IMR-90 (cell line): ENCODE results near the gene PCGF3. TPM values are rescaled to one million over a fixed set of nuclear protein-coding genes. Genes with fewer than 3 reads are reported as not detected.

Experiments
- ATAC-seq: fragments of 200-7000 bp; cut with Tn5 transposase; 2 replicates; pipeline ENCODE4 v1.9.1; 2020; ENCODE audit warnings: low read depth, mild to moderate bottlenecking, moderate library complexity
- BruUV-seq: library from RNA; stranded (reverse); fragments of 400-500 nt; replicated peaks from 2 replicates; lab custom pipeline; 2021; lab: Mats Ljungman, UMichigan
- CTCF ChIA-PET: fragments of 300-600 bp; formaldehyde crosslinking; extraction: SDS; loops from one replicate; lab custom pipeline; 2021; ENCODE audit warnings: antibody characterized with exemption; lab: Yijun Ruan, JAX
- POLR2A ChIA-PET: fragments of 300-600 bp; sonication (Branson Sonifier 250); formaldehyde crosslinking; loops from one replicate; lab custom pipeline; 2022; ENCODE audit warnings: antibody characterized with exemption; ENCODE audit not compliant: unreplicated experiment; lab: Charles Lee
- DNase-seq: peaks from one replicate; pipeline ENCODE4 v3.0.0; 2013
- H2AFZ ChIP-seq: replicated peaks from 2 replicates; pipeline ENCODE3; 2013; ENCODE audit warnings: low read length, mild to moderate bottlenecking; ENCODE audit not compliant: poor library complexity
- H2AK5ac ChIP-seq: 2 replicates; pipeline ENCODE4 v1.6.1; 2013; ENCODE audit warnings: low read depth, low read length, inconsistent platforms
- H2AK9ac ChIP-seq: replicated peaks from 2 replicates; pipeline ENCODE3; 2013; ENCODE audit warnings: mild to moderate bottlenecking, low read depth, low read length, moderate library complexity; ENCODE audit not compliant: poor library complexity
- H2BK120ac ChIP-seq: 2 replicates; pipeline ENCODE4 v1.6.1; 2013; ENCODE audit warnings: low read depth, low read length, inconsistent platforms
- H2BK15ac ChIP-seq: 3 replicates; pipeline ENCODE4 v1.6.1; 2013; ENCODE audit warnings: low read depth, low read length, inconsistent platforms
- H2BK20ac ChIP-seq: 2 replicates; pipeline ENCODE4 v1.6.1; 2013; ENCODE audit warnings: low read depth, mild to moderate bottlenecking, inconsistent platforms, low read length, moderate library complexity
- H2BK5ac ChIP-seq: 2 replicates; pipeline ENCODE4 v1.6.1; 2013; ENCODE audit warnings: mild to moderate bottlenecking, low read depth, low read length, inconsistent platforms; ENCODE audit not compliant: poor library complexity, severe bottlenecking
- H3K14ac ChIP-seq: replicated peaks from 2 replicates; pipeline ENCODE4 v1.6.1; 2013; ENCODE audit warnings: low read depth, low read length, inconsistent platforms
- H3K18ac ChIP-seq: 2 replicates; pipeline ENCODE4 v1.6.1; 2013; ENCODE audit warnings: low read depth, low read length, control low read depth
- H3K23ac ChIP-seq: 2 replicates; pipeline ENCODE4 v1.6.1; 2013; ENCODE audit warnings: low read depth, low read length, inconsistent platforms
- H3K27ac ChIP-seq: 2 replicates; pipeline ENCODE4 v1.5.1; 2013; ENCODE audit warnings: mild to moderate bottlenecking, control low read depth, low read length; ENCODE audit not compliant: insufficient read depth
- H3K27me3 ChIP-seq: 2 replicates; pipeline ENCODE4 v1.6.1; 2013; ENCODE audit warnings: low read length; ENCODE audit not compliant: control insufficient read depth, insufficient read depth
- H3K36me3 ChIP-seq: 2 replicates; pipeline ENCODE4 v1.6.1; 2013; ENCODE audit warnings: low read length, mixed read lengths; ENCODE audit not compliant: control insufficient read depth, insufficient read depth
- H3K4ac ChIP-seq: 2 replicates; pipeline ENCODE4 v1.6.1; 2013; ENCODE audit warnings: low read depth, low read length, inconsistent platforms
- H3K4me1 ChIP-seq: 2 replicates; pipeline ENCODE4 v1.6.1; 2013; ENCODE audit warnings: low read length, mixed read lengths; ENCODE audit not compliant: control insufficient read depth, insufficient read depth
- H3K4me2 ChIP-seq: 2 replicates; pipeline ENCODE4 v1.6.1; 2013; ENCODE audit warnings: low read depth, mild to moderate bottlenecking, control low read depth, low read length, moderate library complexity
- H3K4me3 ChIP-seq: 2 replicates; pipeline ENCODE4 v1.5.1; 2013; ENCODE audit warnings: low read depth, mild to moderate bottlenecking, control low read depth, low read length, moderate library complexity; ENCODE audit not compliant: insufficient read depth
- H3K56ac ChIP-seq: 2 replicates; pipeline ENCODE4 v1.6.1; 2013; ENCODE audit warnings: low read length, inconsistent platforms; ENCODE audit not compliant: insufficient read depth; ENCODE audit errors: extremely low read depth
- H3K79me1 ChIP-seq, 2 experiments: 2 replicates each; pipeline ENCODE4 v1.6.1; 2013; ENCODE audit warnings: low read length in 2 of 2, inconsistent platforms in 1 of 2, low read depth in 1 of 2
- H3K9ac ChIP-seq: 2 replicates; pipeline ENCODE4 v1.6.1; 2013; ENCODE audit warnings: low read depth, low read length, control low read depth
- H3K9me1 ChIP-seq: 2 replicates; pipeline ENCODE4 v1.6.1; 2013; ENCODE audit warnings: low read length, inconsistent platforms; ENCODE audit not compliant: insufficient read depth
- H3K9me3 ChIP-seq: 2 replicates; pipeline ENCODE4 v1.6.1; 2013; ENCODE audit warnings: low read length; ENCODE audit not compliant: control insufficient read depth, insufficient read depth
- H4K20me1 ChIP-seq: 2 replicates; pipeline ENCODE4 v1.6.1; 2013; ENCODE audit warnings: low read length, inconsistent platforms; ENCODE audit not compliant: insufficient read depth
- H4K5ac ChIP-seq: 2 replicates; pipeline ENCODE4 v1.6.1; 2013; ENCODE audit warnings: mild to moderate bottlenecking, low read depth, low read length, control low read depth
- H4K8ac ChIP-seq, 2 experiments: 2 replicates each; pipeline ENCODE4 v1.6.1; 2013; ENCODE audit warnings: low read depth in 2 of 2, low read length in 2 of 2, control low read depth in 1 of 2, inconsistent platforms in 1 of 2
- H4K91ac ChIP-seq: 2 replicates; pipeline ENCODE4 v1.6.1; 2013; ENCODE audit warnings: low read depth, low read length, inconsistent platforms; ENCODE audit not compliant: insufficient read depth
- MAFK ChIP-seq: IDR thresholded peaks from 2 replicates; pipeline ENCODE4 v1.6.1; 2012; ENCODE audit warnings: low read depth, low read length, improper control_type of control experiment
- MAZ ChIP-seq: IDR thresholded peaks from 2 replicates; pipeline ENCODE4 v1.6.1; 2012; ENCODE audit warnings: low read depth, mild to moderate bottlenecking, low read length, improper control_type of control experiment, moderate library complexity, borderline replicate concordance
- POLR2A ChIP-seq: IDR thresholded peaks from 2 replicates; pipeline ENCODE4 v1.6.1; 2012; ENCODE audit warnings: mild to moderate bottlenecking, low read depth, low read length
- SMC3 ChIP-seq: fragments of 150-350 bp; IDR thresholded peaks from 2 replicates; pipeline ENCODE4 v1.6.1; 2016; ENCODE audit warnings: low read depth, mild to moderate bottlenecking, antibody characterized with exemption, low read length, moderate library complexity
- USF2 ChIP-seq: fragments of 150-350 bp; IDR thresholded peaks from 2 replicates; pipeline ENCODE4 v1.6.1; 2017; ENCODE audit warnings: mild to moderate bottlenecking, antibody characterized with exemption, low read length, low read depth
- WGBS, 2 experiments: methylation state at CpG; one replicate each; pipeline versions ENCODE4 v1.1.5 to v1.1.7; 2013; ENCODE audit warnings: missing lambda C conversion rate in 2 of 2; ENCODE audit not compliant: insufficient read length in 1 of 2; ENCODE audit errors: extremely low coverage in 2 of 2; 5-methylcytosine and 5-hydroxymethylcytosine counted together
- dilution Hi-C: fragments of 300-500 bp; cut with HindIII; formaldehyde crosslinking; loops from one replicate; pipeline ENCODE4 v1.14.3; 2018; ENCODE audit warnings: low sequenced_read_pairs; ENCODE audit not compliant: unreplicated experiment
- in situ Hi-C: fragments of 300-500 bp; cut with MboI; formaldehyde crosslinking; loops from 3 replicates; pipeline ENCODE4 v1.14.3; 2019; ENCODE audit warnings: low sequenced_read_pairs, inconsistent platforms, mixed read lengths
- intact Hi-C: fragments of 100-400 bp; cut with micrococcal nuclease; formaldehyde crosslinking; loops from 2 replicates; pipeline ENCODE4 v1.10.0; 2022
- polyA plus RNA-seq, 3 experiments: library from polyadenylated mRNA; depleted of rRNA; stranded (reverse); fragments of >200 nt; gene quantifications; 2 replicates each; pipeline ENCODE4 v1.2.3, GENCODE V29; 2012; ENCODE audit warnings: low replicate concordance in 1 of 3
- total RNA-seq: library from RNA; depleted of rRNA; stranded (reverse); fragments of >200 nt; gene quantifications from 2 replicates; pipeline ENCODE4 v1.2.3, GENCODE V29; 2012
- TF ChIP-seq, protein P1 (sequence below): conservative IDR thresholded peaks from 2 replicates; pipeline ENCODE4 v1.5.1; 2012; ENCODE audit warnings: mild to moderate bottlenecking, low read depth, low read length, improper control_type of control experiment
- TF ChIP-seq, protein P2 (sequence below): fragments of 150-350 bp; IDR thresholded peaks from 2 replicates; pipeline ENCODE4 v1.6.1; 2016; ENCODE audit warnings: low read depth, mild to moderate bottlenecking, low read length, moderate library complexity, borderline replicate concordance

Gene PCGF3
- total and polyA plus RNA-seq, 2 of the 4 experiments (the other 2 are of a cell fraction): 40.0 to 55.3 TPM

- peaks cover 7% of the 10 kb centered on the region for H3K4me1 ChIP-seq
- no peak overlapping the region for H4K8ac ChIP-seq
- no peak overlapping the region for H3K27ac ChIP-seq
- no peak overlapping the region for H2AK5ac ChIP-seq
- intact Hi-C loops (no loop called here), dilution Hi-C loops (no loop called here), in situ Hi-C loops (no loop called here)
- CTCF ChIA-PET: no interaction called here
- peaks cover 36% of the 10 kb centered on the region for H3K36me3 ChIP-seq
- H3K4me2 ChIP-seq: no peak overlapping the region; the same call in 1 of the 2 replicates
- no peak overlapping the region for H2BK5ac ChIP-seq
- no peaks in the 10 kb centered on the region for H3K9me3 ChIP-seq
- no peak for ATAC-seq
- H3K4ac ChIP-seq: no peak overlapping the region
- no peak overlapping the region for H3K9ac ChIP-seq
- no TSS peak for BruUV-seq
- no peak overlapping the region for H2AK9ac ChIP-seq
- H2BK15ac ChIP-seq: no peak overlapping the region
- peaks cover 57% of the 10 kb centered on the region for H4K20me1 ChIP-seq
- H3K9me1 ChIP-seq: peaks cover 17% of the 10 kb centered on the region
- peaks cover 25 to 60% of the 10 kb centered on the region in 2 experiments for H3K79me1 ChIP-seq
- POLR2A ChIA-PET: no interaction called here
- H3K56ac ChIP-seq: no peak overlapping the region
- H3K27me3 ChIP-seq: no peaks in the 10 kb centered on the region
- no peak overlapping the region for H3K4me3 ChIP-seq
- WGBS, 2 experiments: no CpG with 5 or more reads among the region's 2 CpGs
- H2AFZ ChIP-seq: no peak overlapping the region
- 0 out of 2 replicates have a peak overlapping the region, but pooled peaks have one; percentile 29 for H3K23ac ChIP-seq
- no peak overlapping the region for H2BK20ac ChIP-seq
- H4K91ac ChIP-seq: no peak overlapping the region
- no peak overlapping the region for H3K14ac ChIP-seq
- H3K18ac ChIP-seq: no peak overlapping the region
- TF ChIP-seq, protein P1, sequence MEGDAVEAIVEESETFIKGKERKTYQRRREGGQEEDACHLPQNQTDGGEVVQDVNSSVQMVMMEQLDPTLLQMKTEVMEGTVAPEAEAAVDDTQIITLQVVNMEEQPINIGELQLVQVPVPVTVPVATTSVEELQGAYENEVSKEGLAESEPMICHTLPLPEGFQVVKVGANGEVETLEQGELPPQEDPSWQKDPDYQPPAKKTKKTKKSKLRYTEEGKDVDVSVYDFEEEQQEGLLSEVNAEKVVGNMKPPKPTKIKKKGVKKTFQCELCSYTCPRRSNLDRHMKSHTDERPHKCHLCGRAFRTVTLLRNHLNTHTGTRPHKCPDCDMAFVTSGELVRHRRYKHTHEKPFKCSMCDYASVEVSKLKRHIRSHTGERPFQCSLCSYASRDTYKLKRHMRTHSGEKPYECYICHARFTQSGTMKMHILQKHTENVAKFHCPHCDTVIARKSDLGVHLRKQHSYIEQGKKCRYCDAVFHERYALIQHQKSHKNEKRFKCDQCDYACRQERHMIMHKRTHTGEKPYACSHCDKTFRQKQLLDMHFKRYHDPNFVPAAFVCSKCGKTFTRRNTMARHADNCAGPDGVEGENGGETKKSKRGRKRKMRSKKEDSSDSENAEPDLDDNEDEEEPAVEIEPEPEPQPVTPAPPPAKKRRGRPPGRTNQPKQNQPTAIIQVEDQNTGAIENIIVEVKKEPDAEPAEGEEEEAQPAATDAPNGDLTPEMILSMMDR: no peak
- TF ChIP-seq, protein P2, sequence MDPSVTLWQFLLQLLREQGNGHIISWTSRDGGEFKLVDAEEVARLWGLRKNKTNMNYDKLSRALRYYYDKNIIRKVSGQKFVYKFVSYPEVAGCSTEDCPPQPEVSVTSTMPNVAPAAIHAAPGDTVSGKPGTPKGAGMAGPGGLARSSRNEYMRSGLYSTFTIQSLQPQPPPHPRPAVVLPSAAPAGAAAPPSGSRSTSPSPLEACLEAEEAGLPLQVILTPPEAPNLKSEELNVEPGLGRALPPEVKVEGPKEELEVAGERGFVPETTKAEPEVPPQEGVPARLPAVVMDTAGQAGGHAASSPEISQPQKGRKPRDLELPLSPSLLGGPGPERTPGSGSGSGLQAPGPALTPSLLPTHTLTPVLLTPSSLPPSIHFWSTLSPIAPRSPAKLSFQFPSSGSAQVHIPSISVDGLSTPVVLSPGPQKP: no peak
- TF ChIP-seq MAFK (no peak), SMC3 (no peak), POLR2A (no peak), MAZ (no peak), USF2 (no peak)
- DNase-seq: no peak
- no peak overlapping the region for H4K5ac ChIP-seq
- no peak overlapping the region for H2BK120ac ChIP-seq
Observed at GRCh38 chr4:779555-779954, 73.9 kb downstream of the PCGF3 start.
